Measurements from ENCODE around the gene PDPN. TPM values are rescaled to one million over a fixed set of nuclear protein-coding genes. Genes with fewer than 3 reads are reported as not detected.

PDPN gene
- total RNA-seq, 2 experiments from 2014 or later: not detected

- H3K27me3 Mint-ChIP-seq: peaks cover 32% of the 10 kb centered on the region
- H3K9me3 Mint-ChIP-seq: no peaks in the 10 kb centered on the region
- ATAC-seq (ENCODE audit: poor library complexity) (no peak), DNase-seq (no peak)
- Histone ChIP-seq H3K27me3 (ENCODE audit: control insufficient read depth in 1 of 2, insufficient read depth in 2 of 2, low read length in 2 of 2) (peaks cover 0 to 7% of the 10 kb centered on the region in 2 experiments), H3K9me3 (ENCODE audit: control insufficient read depth in 1 of 2, insufficient read depth in 1 of 2, low read length in 2 of 2) (no peaks in the 10 kb centered on the region), H3K4me3 (ENCODE audit: low read length) (no peak overlapping the region), H3K36me3 (ENCODE audit: insufficient read depth, low read length) (no peaks in the 10 kb centered on the region), H3K4me1 (ENCODE audit: insufficient read depth, low read length) (no peaks in the 10 kb centered on the region), H3K27ac (ENCODE audit: low read depth in 1 of 2, low read length in 2 of 2) (no peak overlapping the region)
- intact Hi-C loops (cut with DNase I, micrococcal nuclease): no loop called here
- no peak for TF ChIP-seq CTCF (IDR thresholded peaks at IDR 0.05)
- H3K36me3 Mint-ChIP-seq (ENCODE audit: low read depth): no peaks in the 10 kb centered on the region
- H3K27ac Mint-ChIP-seq: no peak overlapping the region
- POLR2A ChIA-PET: no interaction called here
- CTCF ChIA-PET: no interaction called here
- no peaks in the 10 kb centered on the region for H3K4me1 Mint-ChIP-seq (ENCODE audit: low read depth)
- no peak overlapping the region for H3K4me3 Mint-ChIP-seq
Measured at GRCh38 chr1:13618483-13618882, 34.9 kb downstream of the PDPN start.

- DNase-seq: no peak
- H3K27me3 Mint-ChIP-seq: peaks cover 32% of the 10 kb centered on the region
- no peaks in the 10 kb centered on the region for H3K36me3 Mint-ChIP-seq (ENCODE audit: low read depth)
- intact Hi-C loops (cut with DNase I, micrococcal nuclease): no loop called here
- Histone ChIP-seq H3K4me1 (ENCODE audit: insufficient read depth, low read length) (no peaks in the 10 kb centered on the region), H3K27me3 (ENCODE audit: control insufficient read depth in 1 of 2, insufficient read depth in 2 of 2, low read length in 2 of 2) (peaks cover 0 to 4% of the 10 kb centered on the region in 2 experiments), H3K27ac (ENCODE audit: low read depth in 1 of 2, low read length in 2 of 2) (no peak overlapping the region), H3K9me3 (ENCODE audit: control insufficient read depth in 1 of 2, insufficient read depth in 1 of 2, low read length in 2 of 2) (no peaks in the 10 kb centered on the region), H3K4me3 (ENCODE audit: low read length) (no peak overlapping the region), H3K36me3 (ENCODE audit: insufficient read depth, low read length) (no peaks in the 10 kb centered on the region)
- H3K4me1 Mint-ChIP-seq (ENCODE audit: low read depth): no peaks in the 10 kb centered on the region
- no peak for TF ChIP-seq CTCF (IDR thresholded peaks at IDR 0.05)
- H3K9me3 Mint-ChIP-seq: no peaks in the 10 kb centered on the region
- H3K4me3 Mint-ChIP-seq: no peak overlapping the region
- CTCF ChIA-PET: no interaction called here
- H3K27ac Mint-ChIP-seq: no peak overlapping the region
- ATAC-seq (ENCODE audit: poor library complexity): no peak
- POLR2A ChIA-PET: no interaction called here
Measured at GRCh38 chr1:13619909-13620308, 36.3 kb downstream of the PDPN start.

GRCh38 chr1:13620825-13621224 lies 37.2 kb downstream of the PDPN start:
- ATAC-seq (ENCODE audit: poor library complexity) (no peak), DNase-seq (no peak)
- CTCF ChIA-PET: no interaction called here
- peaks cover 27% of the 10 kb centered on the region for H3K27me3 Mint-ChIP-seq
- H3K4me1 ChIP-seq (ENCODE audit: insufficient read depth, low read length): no peaks in the 10 kb centered on the region
- H3K9me3 ChIP-seq (ENCODE audit: control insufficient read depth in 1 of 2, insufficient read depth in 1 of 2, low read length in 2 of 2): no peaks in the 10 kb centered on the region
- intact Hi-C loops (cut with DNase I, micrococcal nuclease): no loop called here
- H3K4me3 Mint-ChIP-seq: no peak overlapping the region
- no peak overlapping the region for H3K4me3 ChIP-seq (ENCODE audit: low read length)
- POLR2A ChIA-PET: interaction anchor here (0.6 kb wide), 1 partner anchor 14 kb away, joined by 3 read pairs; no protein-coding TSS in a partner anchor
- no peaks in the 10 kb centered on the region for H3K36me3 Mint-ChIP-seq (ENCODE audit: low read depth)
- no peak for TF ChIP-seq CTCF (IDR thresholded peaks at IDR 0.05)
- H3K4me1 Mint-ChIP-seq (ENCODE audit: low read depth): no peaks in the 10 kb centered on the region
- no peak overlapping the region for H3K27ac ChIP-seq (ENCODE audit: low read depth in 1 of 2, low read length in 2 of 2)
- H3K36me3 ChIP-seq (ENCODE audit: insufficient read depth, low read length): no peaks in the 10 kb centered on the region
- no peak overlapping the region for H3K27ac Mint-ChIP-seq
- H3K27me3 ChIP-seq (ENCODE audit: control insufficient read depth in 1 of 2, insufficient read depth in 2 of 2, low read length in 2 of 2): peaks cover 0 to 1% of the 10 kb centered on the region in 2 experiments
- H3K9me3 Mint-ChIP-seq: no peaks in the 10 kb centered on the region

Measured in CD4-positive, alpha-beta T cell (primary cell).